EH (cell line): ENCODE data around the gene TSPAN2.
"Not testable (repeated sequence)": the region's sequence is repeated elsewhere in the genome, so short reads cannot be mapped to it uniquely, and the experiment has no call there.

Experiments used
- DNase-seq: peaks from one replicate; pipeline ENCODE4 v3.0.0-alpha.2; 2015; ENCODE audit warnings: low read depth

Gene TSPAN2

DNA sequence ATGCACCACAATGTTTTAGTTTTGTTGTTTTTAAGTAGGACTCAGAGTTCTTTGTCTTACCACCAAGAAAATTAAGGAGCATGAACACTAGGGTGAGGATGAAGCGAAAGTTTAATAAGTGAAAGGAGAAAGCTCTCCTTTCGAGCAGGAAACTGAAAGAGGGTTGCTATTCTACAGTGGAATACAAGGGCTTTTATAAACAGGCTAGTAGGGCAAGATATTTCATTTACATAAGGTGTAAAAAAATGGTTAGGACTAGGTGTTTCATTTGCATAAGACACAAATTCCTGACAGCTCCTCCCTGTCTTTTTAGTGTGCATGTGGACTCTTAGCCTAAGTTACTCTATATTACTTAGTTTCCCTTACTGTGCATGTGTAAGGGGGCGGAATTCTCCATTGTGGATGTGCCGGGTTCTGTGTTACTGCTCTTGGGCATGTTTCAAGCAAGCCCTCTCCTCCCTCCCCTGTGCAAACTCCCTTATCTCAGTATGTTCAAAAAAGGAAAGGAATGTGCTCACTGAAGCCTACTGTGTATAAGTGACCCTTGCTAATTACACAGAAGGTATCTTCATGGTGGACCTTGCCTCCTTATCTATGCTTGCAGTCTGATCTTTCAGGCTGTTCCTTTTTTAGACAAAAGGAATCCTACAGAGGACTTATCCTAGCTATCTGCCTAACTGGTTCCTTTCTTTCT, 52.3 kb downstream of the TSPAN2 start:
- no peak for DNase-seq

DNA sequence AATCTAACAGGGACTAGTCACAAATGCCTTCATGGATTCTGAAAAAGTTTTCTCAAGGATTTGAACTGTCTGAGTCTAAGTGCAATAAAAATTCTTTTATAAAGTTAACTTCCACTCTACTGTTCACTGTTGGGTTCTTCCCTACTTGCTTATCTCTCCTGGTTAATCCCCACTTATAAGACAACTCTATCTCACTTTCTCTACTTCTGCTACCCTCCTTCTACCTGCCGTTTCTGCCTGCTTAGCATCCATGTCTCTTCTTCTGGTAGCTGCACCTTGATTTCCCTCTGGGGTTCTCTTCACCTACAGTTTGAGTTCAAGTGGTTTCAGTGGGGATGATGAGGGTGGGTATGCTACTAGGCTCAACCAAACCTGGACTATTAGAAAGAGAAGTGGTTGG, 53.7 kb downstream of the TSPAN2 start:
- no peak for DNase-seq

DNA sequence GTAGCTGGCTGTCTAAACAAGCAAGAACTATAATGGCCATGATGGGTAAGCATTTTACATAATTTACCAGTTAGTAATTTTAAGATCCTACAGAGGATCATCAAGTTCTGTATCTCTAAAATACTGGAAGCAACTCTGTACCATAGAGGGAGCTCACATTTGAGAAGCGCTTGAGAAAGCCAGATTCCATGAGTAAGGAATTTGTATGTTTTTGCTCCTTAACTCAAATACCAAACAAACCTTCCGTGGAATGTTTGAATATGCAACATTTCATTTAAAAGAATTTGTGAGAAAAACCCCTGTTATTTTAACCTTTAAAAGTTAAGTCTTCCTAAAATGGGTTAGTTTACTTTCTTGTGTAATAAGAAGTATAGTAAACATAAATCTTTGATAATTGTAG, 57.7 kb downstream of the TSPAN2 start:
- DNase-seq: peak; percentile 6

DNA sequence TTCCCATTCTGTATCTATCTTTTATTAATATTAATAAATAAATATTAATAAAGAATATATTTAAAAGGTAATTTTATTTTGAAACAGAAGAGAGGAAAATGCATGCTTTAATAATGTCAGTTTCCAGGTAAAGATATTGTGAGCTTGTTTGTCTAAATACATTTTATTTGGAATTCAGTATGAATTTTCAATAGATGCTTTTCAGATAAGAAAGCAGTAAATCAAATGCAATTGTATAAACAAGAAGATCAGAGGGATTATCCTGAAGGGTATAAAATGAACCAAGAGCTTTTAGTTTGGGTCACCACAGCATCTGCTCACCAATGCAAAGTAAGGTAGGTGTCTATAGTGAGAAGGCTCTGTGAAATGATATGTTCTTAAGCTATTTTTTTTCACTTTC, 59.8 kb downstream of the TSPAN2 start, which contains the start of gene TSHB:
Gene TSHB (plus strand): TSS at position 301 of the 400 bp plus-strand sequence. CDS start 3,537 bp downstream, outside the sequence.
- no peak for DNase-seq

DNA sequence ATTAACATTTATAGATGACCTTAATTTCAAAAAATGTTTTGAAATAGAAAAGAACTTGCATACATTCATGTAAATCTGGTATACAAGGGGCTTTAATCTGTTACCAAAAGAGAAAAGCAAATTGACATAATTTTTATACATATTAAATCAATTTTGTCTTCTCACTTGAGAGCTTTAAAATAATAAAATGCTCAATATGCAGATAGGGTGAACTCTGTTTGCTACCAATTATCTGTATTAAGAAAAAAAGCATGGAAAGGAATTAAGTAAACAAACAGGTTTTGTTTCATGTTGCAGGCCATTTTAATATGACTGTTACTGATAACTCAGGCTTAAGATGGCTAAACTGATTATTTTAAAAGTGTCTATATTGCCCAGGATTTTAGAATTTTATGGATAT, 65.7 kb downstream of the TSPAN2 start:
- no peak for DNase-seq

DNA sequence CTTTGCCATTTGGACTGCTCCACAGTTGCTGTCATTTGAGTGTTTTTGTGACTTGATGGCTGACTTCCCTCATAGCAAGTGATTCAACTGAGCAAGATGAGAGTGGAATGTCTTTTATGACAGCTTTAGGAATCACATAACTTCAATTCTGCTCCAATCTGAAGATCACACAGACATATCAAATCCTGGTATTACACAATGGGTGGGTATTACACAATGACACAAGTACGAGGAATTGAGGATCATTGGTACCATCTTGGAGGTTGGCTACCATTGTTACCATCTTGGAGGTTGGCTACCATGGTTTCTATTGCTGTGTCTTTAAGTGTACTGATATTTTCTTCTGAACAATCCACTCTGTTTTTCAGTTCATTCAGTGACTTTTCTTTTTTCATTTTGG, 68.2 kb downstream of the TSPAN2 start:
- no peak for DNase-seq

DNA sequence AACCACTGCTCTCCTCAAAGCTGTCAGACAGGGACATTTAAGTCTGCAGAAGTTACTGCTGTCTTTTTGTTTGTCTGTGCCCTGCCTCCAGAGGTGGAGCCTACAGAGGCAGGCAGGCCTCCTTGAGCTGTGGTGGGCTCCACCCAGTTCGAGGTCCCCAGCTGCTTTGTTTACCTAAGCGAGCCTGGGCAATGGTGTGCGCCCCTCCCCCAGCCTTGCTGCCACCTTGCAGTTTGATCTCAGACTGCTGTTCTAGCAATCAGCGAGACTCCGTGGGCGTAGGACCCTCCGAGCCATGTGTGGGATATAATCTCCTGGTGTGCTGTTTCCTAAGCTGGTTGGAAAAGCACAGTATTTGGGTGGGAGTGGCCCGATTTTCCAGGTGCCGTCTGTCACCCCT, 69.8 kb downstream of the TSPAN2 start:
- DNase-seq: not testable (repeated sequence)

DNA sequence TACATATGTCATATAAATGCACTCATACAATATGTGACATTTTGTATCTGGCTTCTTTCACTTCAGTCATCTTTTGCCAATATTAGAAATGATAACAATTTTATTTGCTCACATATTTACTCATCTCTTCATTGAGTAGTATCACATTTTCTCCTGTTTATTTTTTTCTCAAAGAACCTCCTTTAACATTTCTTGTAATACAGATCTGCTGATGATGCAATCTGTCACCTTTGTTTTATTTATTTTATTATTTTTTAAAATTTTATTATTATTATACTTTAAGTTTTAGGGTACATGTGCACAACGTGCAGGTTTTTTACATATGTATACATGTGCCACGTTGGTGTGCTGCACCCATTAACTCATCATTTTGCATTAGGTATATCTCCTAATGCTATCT, 75.5 kb downstream of the TSPAN2 start:
- no peak for DNase-seq

DNA sequence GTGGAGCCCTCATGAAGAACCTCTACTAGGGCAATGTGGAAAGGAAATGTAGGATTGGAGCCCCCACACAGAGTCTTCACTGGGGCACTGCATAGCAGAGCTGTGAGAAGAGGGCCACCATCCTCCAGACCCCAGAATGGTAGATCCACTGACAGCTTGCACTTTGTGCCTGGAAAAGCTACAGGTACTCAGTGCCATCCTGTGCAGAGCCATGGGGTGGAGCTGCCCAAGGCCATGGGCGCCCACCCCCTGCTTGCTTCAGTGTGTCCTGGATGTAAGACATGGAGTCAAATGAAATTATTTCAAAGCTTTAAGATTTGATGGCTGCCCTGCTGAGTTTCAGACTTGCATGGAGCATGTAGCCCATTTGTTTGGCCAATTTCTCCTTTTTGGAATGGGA, 76.9 kb downstream of the TSPAN2 start:
- no peak for DNase-seq

DNA sequence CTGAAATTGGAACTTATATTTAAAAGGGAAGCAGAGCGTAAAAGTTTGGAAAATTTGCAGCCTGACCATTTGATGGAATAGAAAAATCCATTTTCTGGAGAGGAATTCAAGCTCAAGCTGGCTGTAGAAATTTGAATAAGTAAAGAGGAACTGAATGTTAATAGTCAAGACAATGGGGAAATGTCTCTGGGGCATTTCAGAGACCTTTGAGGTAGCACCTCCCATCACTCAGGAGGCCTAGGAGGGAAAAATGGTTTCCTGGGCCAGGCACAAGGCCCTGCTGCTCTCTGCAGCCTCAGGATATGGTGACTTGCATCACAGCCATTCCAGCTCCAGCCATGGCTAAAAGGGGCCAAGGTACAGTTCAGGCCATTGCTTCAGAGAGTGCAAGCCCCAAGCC, 77.3 kb downstream of the TSPAN2 start:
- no peak for DNase-seq

DNA sequence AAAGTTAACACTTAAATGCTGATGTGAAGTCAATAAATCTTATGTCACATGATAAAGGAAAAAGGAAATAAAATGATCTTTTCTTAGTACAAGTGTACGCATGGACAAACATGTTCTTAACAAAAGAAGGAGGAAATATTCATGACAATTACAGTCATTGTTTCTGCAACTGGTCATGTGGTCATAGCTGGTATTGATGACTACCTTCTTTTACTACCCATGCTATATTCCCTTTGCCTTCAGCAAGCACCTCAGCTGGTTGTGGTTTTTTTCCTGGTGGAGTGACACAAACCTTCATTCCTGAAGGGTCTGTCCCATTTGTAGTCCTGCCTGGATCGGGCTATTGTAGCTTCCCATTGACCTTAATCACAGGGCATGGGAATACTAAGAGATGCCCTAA, 83.1 kb downstream of the TSPAN2 start:
- no peak for DNase-seq
